HepG2 (cell line): ENCODE measurements around the gene RTN1. TPM values are rescaled to one million over a fixed set of nuclear protein-coding genes. Genes with fewer than 3 reads are reported as not detected.

ENCODE experiments used
- ATAC-seq: fragments of 200-7000 bp; cut with Tn5 transposase; 3 replicates; pipeline ENCODE4 v1.9.1; 2020; ENCODE audit warnings: mild to moderate bottlenecking, moderate library complexity
- BruUV-seq: library from RNA; stranded (reverse); fragments of 400-500 nt; replicated peaks from 2 replicates; lab custom pipeline; 2021; lab: Mats Ljungman, UMichigan
- CTCF ChIA-PET: fragments of 300-600 bp; formaldehyde crosslinking; extraction: SDS; loops from one replicate; lab custom pipeline; 2021; ENCODE audit warnings: low total read pairs, inconsistent platforms, low intra/inter-chr PET ratio; lab: Yijun Ruan, JAX
- POLR2A ChIA-PET: fragments of 350-600 bp; sonication (Branson Sonifier 250); formaldehyde crosslinking; loops from one replicate; lab custom pipeline; 2020; ENCODE audit warnings: antibody characterized with exemption, inconsistent platforms; lab: Yijun Ruan, JAX
- DNase-seq: peaks from one replicate; pipeline ENCODE4 v3.0.0-alpha.2; 2015; ENCODE audit warnings: low spot score
- FAIRE-seq: peaks from 3 replicates; lab custom pipeline; 2011; peaks lifted over from hg19 to GRCh38; lab: Jason Lieb, UNC
- H2AFZ ChIP-seq: one replicate; pipeline ENCODE4 v1.6.1; 2011; ENCODE audit warnings: low read length, inconsistent platforms
- H3K27ac ChIP-seq: fragments of 300-600 bp; 3 replicates; pipeline ENCODE4 v1.8.0; 2011; ENCODE audit warnings: mixed run types, mild to moderate bottlenecking, mixed read lengths, low read length, inconsistent platforms; ENCODE audit not compliant: insufficient read depth; ENCODE audit errors: extremely low read length
- H3K27me3 ChIP-seq, 2 experiments: fragments of 200-600 bp in 1 of 2; 2 replicates in 1 of 2; 3 replicates in 1 of 2; pipeline versions ENCODE4 v1.6.0 to v1.8.0; 2011; ENCODE audit warnings: low read length in 2 of 2, mild to moderate bottlenecking in 2 of 2, moderate library complexity in 2 of 2, inconsistent platforms in 1 of 2; ENCODE audit not compliant: insufficient read depth in 2 of 2, control insufficient read depth in 1 of 2
- H3K36me3 ChIP-seq, 2 experiments: fragments of 200-600 bp in 1 of 2; replicated peaks in 1 of 2; 2 replicates in 1 of 2; 3 replicates in 1 of 2; pipeline versions ENCODE4 v1.5.1 to v1.8.0; 2011; ENCODE audit warnings: low read length in 2 of 2, inconsistent platforms in 1 of 2; ENCODE audit not compliant: insufficient read depth in 2 of 2, control insufficient read depth in 1 of 2
- H3K4me1 ChIP-seq: 2 replicates; pipeline ENCODE4 v1.5.1; 2012; ENCODE audit warnings: low read length, inconsistent platforms; ENCODE audit not compliant: insufficient read depth
- H3K4me2 ChIP-seq: 2 replicates; pipeline ENCODE4 v1.6.0; 2011; ENCODE audit warnings: low read depth, low read length, inconsistent platforms
- H3K4me3 ChIP-seq, 3 experiments: fragments of 200-600 bp in 1 of 3; sonication (generic), shearing (Covaris generic) in 1 of 3; replicated peaks in 1 of 3; 2 replicates each; pipeline ENCODE4 v1.5.1; 2011 to 2016; ENCODE audit warnings: low read length in 3 of 3, inconsistent platforms in 2 of 3, low read depth in 2 of 3, mild to moderate bottlenecking in 2 of 3, control low read depth in 1 of 3, mixed read lengths in 1 of 3; ENCODE audit not compliant: insufficient read depth in 1 of 3
- H3K79me2 ChIP-seq: one replicate; pipeline ENCODE4 v1.6.1; 2011; ENCODE audit warnings: low read length, inconsistent platforms; ENCODE audit not compliant: insufficient read depth
- H3K9ac ChIP-seq: 2 replicates; pipeline ENCODE4 v1.6.0; 2011; ENCODE audit warnings: mild to moderate bottlenecking, low read depth, low read length, inconsistent platforms; ENCODE audit not compliant: insufficient read depth
- H3K9me3 ChIP-seq: 2 replicates; pipeline ENCODE4 v1.5.1; 2012; ENCODE audit warnings: mild to moderate bottlenecking, low read length
- H4K20me1 ChIP-seq: 2 replicates; pipeline ENCODE4 v1.6.0; 2011; ENCODE audit warnings: inconsistent platforms, mild to moderate bottlenecking, low read length, moderate library complexity; ENCODE audit not compliant: insufficient read depth
- E2F1 ChIP-seq: sonication (generic); formaldehyde crosslinking; IDR thresholded peaks from 2 replicates; pipeline ENCODE4 v1.5.0; 2020; ENCODE audit warnings: missing genetic modification reagents
- POLR2A ChIP-seq, 2 experiments: IDR thresholded peaks; 2 replicates each; pipeline ENCODE4 v1.6.1; 2011; ENCODE audit warnings: low read depth in 2 of 2, low read length in 2 of 2, mild to moderate bottlenecking in 1 of 2, moderate library complexity in 1 of 2; ENCODE audit not compliant: insufficient read depth in 1 of 2
- TEF ChIP-seq: sonication (generic); formaldehyde crosslinking; IDR thresholded peaks from 2 replicates; pipeline ENCODE4 v1.5.0; 2020; ENCODE audit warnings: missing genetic modification reagents
- TSC22D2 ChIP-seq: sonication (generic); formaldehyde crosslinking; IDR thresholded peaks from 2 replicates; pipeline ENCODE4 v1.5.1; 2020; ENCODE audit warnings: missing genetic modification reagents, mild to moderate bottlenecking, borderline replicate concordance
- ZBTB49 ChIP-seq: sonication (generic); formaldehyde crosslinking; IDR thresholded peaks from 2 replicates; pipeline ENCODE4 v1.4.0; 2020; ENCODE audit warnings: missing genetic modification reagents, borderline replicate concordance
- ZNF329 ChIP-seq: sonication (generic); formaldehyde crosslinking; IDR thresholded peaks from 2 replicates; pipeline ENCODE4 v1.9.0; 2021; ENCODE audit warnings: low read depth, mild to moderate bottlenecking, missing genetic modification reagents
- ZNF414 ChIP-seq: sonication (generic); formaldehyde crosslinking; IDR thresholded peaks from 2 replicates; pipeline ENCODE4 v1.5.0; 2020; ENCODE audit warnings: missing genetic modification reagents
- ZNF850 ChIP-seq: sonication (generic); formaldehyde crosslinking; conservative IDR thresholded peaks from 2 replicates; pipeline ENCODE4 v1.9.0; 2021; ENCODE audit warnings: mild to moderate bottlenecking, missing genetic modification reagents
- WGBS: methylation state at CpG from one replicate; pipeline ENCODE4 v1.1.6; 2017; ENCODE audit warnings: low lambda C conversion rate; 5-methylcytosine and 5-hydroxymethylcytosine counted together
- in situ Hi-C: cut with HindIII; loops from 2 replicates; pipeline ENCODE4 v1.10.0; 2017; ENCODE audit warnings: low pct_unique_long_range_greater_than_20kb; ENCODE audit not compliant: extremely low pct_ligation_motif_present
- intact Hi-C: fragments of 100-400 bp; cut with micrococcal nuclease; formaldehyde crosslinking; loops from one replicate; pipeline ENCODE4 v1.10.0; 2022; ENCODE audit not compliant: unreplicated experiment
- polyA plus RNA-seq, 8 experiments: library from polyadenylated mRNA; depleted of rRNA in 3 of 8; stranded (reverse) in 7 of 8; unstranded in 1 of 8; fragments of >200 nt; fragmentation: Illumina TruSeq in 4 of 8; extraction: Trizol in 4 of 8; gene quantifications; 2 replicates each; pipeline versions ENCODE4 v1.2.1 to v1.2.3, GENCODE V29; 2011 to 2016; ENCODE audit warnings: low read depth in 4 of 8, missing spikeins in 1 of 8, mixed read lengths in 1 of 8; ENCODE audit not compliant: insufficient read depth in 1 of 8
- total RNA-seq, 5 experiments: library from RNA; depleted of rRNA; stranded (reverse); fragments of >200 nt; fragmentation: Illumina TruSeq; extraction: Trizol; gene quantifications; 2 replicates each; pipeline ENCODE4 v1.2.3, GENCODE V29; 2016; ENCODE audit warnings: low read depth in 1 of 5

RTN1 gene
- total and polyA plus RNA-seq, 2 of the 13 experiments (the other 11 are each of a cell fraction or from before 2014, with no cell fraction given) = 0.04 to 0.18 TPM

GRCh38 chr14:59601056-59601455 lies 269.5 kb downstream of the RTN1 start (continued):
- no peak for TF ChIP-seq ZNF329
- TF ChIP-seq, all 625 proteins: peak for 0

- H3K9ac ChIP-seq = no peak overlapping the region
- FAIRE-seq (no peak), ATAC-seq (no peak), DNase-seq (no peak)
- no peak overlapping the region for H2AFZ ChIP-seq
- CTCF ChIA-PET = no interaction called here
- in situ Hi-C loops = no loop called here
- no peaks in the 10 kb centered on the region for H3K79me2 ChIP-seq
- no peaks in the 10 kb centered on the region for H3K36me3 ChIP-seq
- H3K9me3 ChIP-seq = no peaks in the 10 kb centered on the region
- BruUV-seq = no TSS peak
- intact Hi-C loops = no loop called here
- peaks cover 0 to 5% of the 10 kb centered on the region in 2 experiments; a peak in 2 of 5 replicates for H3K27me3 ChIP-seq
- WGBS = 0% methylated on average over 2 of the region's 2 CpGs
- no peak overlapping the region for H3K27ac ChIP-seq
- no peaks in the 10 kb centered on the region for H3K4me1 ChIP-seq
- H4K20me1 ChIP-seq = no peaks in the 10 kb centered on the region
- POLR2A ChIA-PET = no interaction called here
- no peak overlapping the region for H3K4me3 ChIP-seq
- H3K4me2 ChIP-seq = no peak overlapping the region
- TF ChIP-seq TSC22D2 (CRISPR knock-in tag) = no peak
- TF ChIP-seq ZNF414 (CRISPR knock-in tag) = no peak
- no peak for TF ChIP-seq E2F1
- TF ChIP-seq ZNF850 (CRISPR knock-in tag) = no peak
- no peak for TF ChIP-seq ZBTB49 (CRISPR knock-in tag)
- TF ChIP-seq TEF (CRISPR knock-in tag) = no peak
- TF ChIP-seq POLR2A (IDR thresholded peaks at IDR 0.05; ENCODE audit: insufficient read depth in 1 of 2, low read depth in 2 of 2, low read length in 2 of 2) = no peak
Observed at GRCh38 chr14:59600211-59600945, 270.2 kb downstream of the RTN1 start.
